ENCODE results near the gene SPSB2. TPM values are rescaled to one million over a fixed set of nuclear protein-coding genes. Genes with fewer than 3 reads are reported as not detected.
A peak's percentile ranks its signal among the peaks of the same experiment; 100 is the strongest.

SPSB2 gene
- total and polyA plus RNA-seq, 2 donors (not counting 1 experiment from before 2014, with no cell fraction given): 9.4 to 16.0 TPM

GRCh38 chr12:6868211-6869048 is 4.7 kb downstream of the SPSB2 start:
- TF ChIP-seq CTCF (IDR thresholded peaks at IDR 0.05) (no peak), EZH2 (IDR thresholded peaks at IDR 0.05; ENCODE audit: borderline replicate concordance, insufficient read depth, low read depth, low read length, poor library complexity, severe bottlenecking) (no peak)
- no peaks in the 10 kb centered on the region for H3K27me3 Mint-ChIP-seq
- no peak for ATAC-seq (ENCODE audit: low read depth)
- peak overlapping the region; percentile 89 for H3K27ac Mint-ChIP-seq
- Histone ChIP-seq H3K27me3 (replicated peaks in 1 of 4; ENCODE audit: control extremely low read depth in 1 of 4, control insufficient read depth in 3 of 4, insufficient read depth in 4 of 4, low read length in 3 of 4) (no peaks in the 10 kb centered on the region), H3K9me3 (ENCODE audit: control extremely low read depth in 1 of 3, control insufficient read depth in 2 of 3, insufficient read depth in 1 of 3, low read length in 2 of 3) (no peaks in the 10 kb centered on the region), H3K4me3 (ENCODE audit: control extremely low read depth in 1 of 5, extremely low read depth in 1 of 5, insufficient read depth in 1 of 5, low read depth in 2 of 5, low read length in 4 of 5) (peak overlapping the region; percentile 56 to 88 (median 68)), H3K36me3 (replicated peaks in 1 of 2; ENCODE audit: control extremely low read depth in 1 of 2, control insufficient read depth in 1 of 2, extremely low read depth in 1 of 2, insufficient read depth in 2 of 2, low read length in 1 of 2) (peaks cover 0 to 31% of the 10 kb centered on the region in 2 experiments), H3K4me2 (replicated peaks; ENCODE audit: low read depth, low read length, poor library complexity, severe bottlenecking) (peak overlapping the region; percentile 97), H3K79me2 (ENCODE audit: control insufficient read depth, insufficient read depth, low read length) (peaks cover 17% of the 10 kb centered on the region), H2AFZ (ENCODE audit: insufficient read depth, low read depth, low read length, poor library complexity, severe bottlenecking) (peak overlapping the region; percentile 92), H4K20me1 (ENCODE audit: control insufficient read depth, insufficient read depth, low read length, poor library complexity, severe bottlenecking) (peaks cover 46% of the 10 kb centered on the region), H3K4me1 (ENCODE audit: control insufficient read depth in 2 of 2, insufficient read depth in 2 of 2, low read length in 2 of 2) (peaks cover 33 to 41% of the 10 kb centered on the region in 2 donors), H3K9ac (ENCODE audit: low read length) (peak overlapping the region; percentile 89), H3K27ac (ENCODE audit: low read length in 2 of 2) (peak overlapping the region in 1 of 2 donors; percentile 71)
- ChIA-PET POLR2A (interaction anchor here (0.6 to 5.5 kb wide), 7 partner anchors 15 to 255 kb away, joined by 3 to 49 read pairs (median 6); partner anchors contain the start of genes C12orf57, CDCA3, RNU7-1 and USP5), CTCF (interaction anchor here (0.6 to 11.8 kb wide), 24 partner anchors 8 to 307 kb away, joined by 3 to 136 read pairs (median 6); partner anchors contain the start of genes C12orf57, C1R, C1RL and CDCA3)
- no peaks in the 10 kb centered on the region for H3K9me3 Mint-ChIP-seq (ENCODE audit: insufficient read depth)
- WGBS (ENCODE audit: insufficient coverage): 18% methylated on average over 14 of the region's 22 CpGs
- peak; percentile 38 for DNase-seq
- intact Hi-C loops (cut with micrococcal nuclease): loop anchor here (1.0 to 2.0 kb wide), 8 partner anchors 56 to 245 kb away; partner anchors contain the start of genes C12orf57, C1R, C1RL and LPCAT3
- H3K4me3 Mint-ChIP-seq: peak overlapping the region; percentile 89
- peaks cover 50% of the 10 kb centered on the region for H3K4me1 Mint-ChIP-seq

Data from B cell (primary cell).